HUES48 (cell line): ENCODE results near the gene TESK2.
"Not testable (repeated sequence)": the region's sequence is repeated elsewhere in the genome, so short reads cannot be mapped to it uniquely, and the experiment has no call there.

Experiments
- H3K27ac ChIP-seq: one replicate; pipeline ENCODE4 v1.7.0; 2013; ENCODE audit warnings: low read depth, low read length, inconsistent platforms
- H3K27me3 ChIP-seq: 2 replicates; pipeline ENCODE4 v1.6.1; 2013; ENCODE audit warnings: mild to moderate bottlenecking, low read length; ENCODE audit not compliant: control insufficient read depth, insufficient read depth
- H3K36me3 ChIP-seq: 2 replicates; pipeline ENCODE4 v1.6.1; 2013; ENCODE audit warnings: low read length; ENCODE audit not compliant: control insufficient read depth, insufficient read depth
- H3K4me1 ChIP-seq: 2 replicates; pipeline ENCODE4 v1.6.1; 2013; ENCODE audit warnings: mild to moderate bottlenecking, low read length; ENCODE audit not compliant: control insufficient read depth, insufficient read depth
- H3K4me3 ChIP-seq: 2 replicates; pipeline ENCODE4 v1.5.1; 2013; ENCODE audit warnings: mild to moderate bottlenecking, low read depth, low read length
- H3K9ac ChIP-seq: 2 replicates; pipeline ENCODE4 v1.6.1; 2013; ENCODE audit warnings: mild to moderate bottlenecking, low read depth, low read length, moderate library complexity
- H3K9me3 ChIP-seq: 2 replicates; pipeline ENCODE4 v1.6.1; 2013; ENCODE audit warnings: low read length; ENCODE audit not compliant: control insufficient read depth, insufficient read depth

The TESK2 gene

DNA sequence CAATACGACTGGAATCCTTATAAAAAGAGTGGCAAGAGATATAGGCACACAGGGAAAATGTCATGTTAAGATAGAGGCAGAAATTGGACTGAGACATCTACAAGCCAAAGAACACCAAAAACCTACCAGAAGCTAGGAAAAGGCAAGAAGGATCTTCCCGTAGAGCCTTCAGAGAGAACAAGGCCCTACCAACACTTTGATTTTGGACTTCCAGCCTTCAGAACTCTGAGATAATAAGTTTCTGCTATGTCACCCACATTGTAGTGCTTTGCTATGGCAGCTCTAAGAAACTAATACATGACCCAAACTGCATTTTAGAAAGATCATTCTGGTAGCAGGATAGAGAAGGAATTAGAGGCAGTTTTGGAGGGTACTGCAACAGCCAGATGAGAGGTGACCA, 126.7 kb downstream of the TESK2 start:
- Histone ChIP-seq H3K27ac (no peak overlapping the region), H3K4me3 (no peak overlapping the region), H3K4me1 (peaks cover 14% of the 10 kb centered on the region), H3K36me3 (no peaks in the 10 kb centered on the region), H3K9ac (no peak overlapping the region), H3K9me3 (no peaks in the 10 kb centered on the region), H3K27me3 (no peaks in the 10 kb centered on the region)

DNA sequence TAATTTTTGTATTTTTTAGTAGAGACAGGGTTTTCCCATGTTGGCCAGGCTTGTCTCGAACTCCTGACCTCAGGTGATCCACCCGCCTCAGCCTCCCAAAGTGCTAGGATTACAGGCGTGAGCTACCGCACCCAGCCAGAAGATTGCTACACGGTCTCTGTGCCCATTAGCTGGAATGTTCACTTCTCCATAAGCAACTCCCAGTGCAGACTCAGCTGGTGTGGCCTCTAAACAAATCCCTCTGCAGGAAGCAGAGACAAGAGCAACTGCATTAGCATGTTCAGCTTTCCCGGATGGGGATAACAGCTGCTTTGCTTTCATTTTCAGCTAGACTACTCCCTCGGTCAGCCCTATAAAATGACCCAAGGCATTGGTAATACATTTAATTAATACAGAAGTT, 130.0 kb downstream of the TESK2 start:
- not testable (repeated sequence) for H3K27me3 ChIP-seq, H3K9me3 ChIP-seq, H3K9ac ChIP-seq, H3K4me3 ChIP-seq, H3K36me3 ChIP-seq
- peak overlapping the region; percentile 83 for H3K27ac ChIP-seq
- H3K4me1 ChIP-seq, result peaks cover 14% of the 10 kb centered on the region

GRCh38 chr1:45359882-45360513, 131.0 kb downstream of the TESK2 start:
- Histone ChIP-seq H3K9ac (no peak overlapping the region), H3K4me1 (peaks cover 14% of the 10 kb centered on the region), H3K4me3 (0 out of 2 replicates have a peak overlapping the region, but pooled peaks have one; percentile 31), H3K27ac (peak overlapping the region; percentile 83), H3K9me3 (no peaks in the 10 kb centered on the region), H3K36me3 (no peaks in the 10 kb centered on the region), H3K27me3 (no peaks in the 10 kb centered on the region)

DNA sequence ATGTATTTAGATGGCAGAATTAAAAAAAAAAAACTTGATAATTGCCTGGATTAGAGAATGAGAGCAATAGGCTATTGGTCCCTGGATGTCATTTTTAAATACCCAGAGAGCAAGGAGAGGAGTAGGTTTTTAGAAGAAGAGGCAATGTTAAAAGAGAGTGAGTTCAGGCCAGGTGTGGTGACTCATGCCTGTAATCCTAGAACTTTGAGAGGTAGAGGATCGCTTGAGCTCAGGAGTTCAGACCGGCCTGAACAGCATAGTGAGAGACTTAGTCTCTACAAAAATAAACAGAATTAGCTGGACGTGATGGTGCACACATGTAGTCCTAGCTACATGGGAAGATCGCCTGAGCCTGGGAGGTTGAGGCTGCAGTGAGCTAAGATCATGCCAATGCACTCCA, 134.8 kb downstream of the TESK2 start:
- H3K4me3 ChIP-seq, result no peak overlapping the region
- H3K4me1 ChIP-seq, result peaks cover 10% of the 10 kb centered on the region
- 0 out of 2 replicates have a peak, but pooled peaks cover 5% of the 10 kb centered on the region for H3K36me3 ChIP-seq
- H3K27me3 ChIP-seq, result no peaks in the 10 kb centered on the region
- no peak overlapping the region for H3K9ac ChIP-seq
- no peak overlapping the region for H3K27ac ChIP-seq
- no peaks in the 10 kb centered on the region for H3K9me3 ChIP-seq

GRCh38 chr1:45355683-45356082, 135.3 kb downstream of the TESK2 start:
- Histone ChIP-seq H3K36me3 (0 out of 2 replicates have a peak, but pooled peaks cover 5% of the 10 kb centered on the region), H3K27ac (no peak overlapping the region), H3K27me3 (no peaks in the 10 kb centered on the region), H3K9me3 (no peaks in the 10 kb centered on the region), H3K9ac (no peak overlapping the region), H3K4me3 (no peak overlapping the region), H3K4me1 (peaks cover 9% of the 10 kb centered on the region)

GRCh38 chr1:45354838-45355237, 136.1 kb downstream of the TESK2 start:
- peaks cover under 1% of the 10 kb centered on the region; the same call in 1 of the 2 replicates for H3K4me1 ChIP-seq
- H3K36me3 ChIP-seq, result 0 out of 2 replicates have a peak, but pooled peaks cover 5% of the 10 kb centered on the region
- H3K27ac ChIP-seq, result no peak overlapping the region
- H3K27me3 ChIP-seq, result no peaks in the 10 kb centered on the region
- no peak overlapping the region for H3K4me3 ChIP-seq
- no peak overlapping the region for H3K9ac ChIP-seq
- H3K9me3 ChIP-seq, result no peaks in the 10 kb centered on the region

GRCh38 chr1:45353685-45354084, 137.3 kb downstream of the TESK2 start:
- H3K27ac ChIP-seq, result no peak overlapping the region
- H3K36me3 ChIP-seq, result 0 out of 2 replicates have a peak, but pooled peaks cover 5% of the 10 kb centered on the region
- no peaks in the 10 kb centered on the region for H3K9me3 ChIP-seq
- no peak overlapping the region for H3K4me3 ChIP-seq
- no peaks in the 10 kb centered on the region for H3K4me1 ChIP-seq
- no peaks in the 10 kb centered on the region for H3K27me3 ChIP-seq
- no peak overlapping the region for H3K9ac ChIP-seq

- Histone ChIP-seq H3K4me1 (no peaks in the 10 kb centered on the region), H3K27me3 (no peaks in the 10 kb centered on the region), H3K36me3 (peaks cover 8% of the 10 kb centered on the region; the same call in 1 of the 2 replicates), H3K4me3 (no peak overlapping the region), H3K27ac (no peak overlapping the region), H3K9ac (no peak overlapping the region), H3K9me3 (no peaks in the 10 kb centered on the region)
These were observed 139.5 kb downstream of the TESK2 start for GRCh38 chr1:45351508-45351907.

DNA sequence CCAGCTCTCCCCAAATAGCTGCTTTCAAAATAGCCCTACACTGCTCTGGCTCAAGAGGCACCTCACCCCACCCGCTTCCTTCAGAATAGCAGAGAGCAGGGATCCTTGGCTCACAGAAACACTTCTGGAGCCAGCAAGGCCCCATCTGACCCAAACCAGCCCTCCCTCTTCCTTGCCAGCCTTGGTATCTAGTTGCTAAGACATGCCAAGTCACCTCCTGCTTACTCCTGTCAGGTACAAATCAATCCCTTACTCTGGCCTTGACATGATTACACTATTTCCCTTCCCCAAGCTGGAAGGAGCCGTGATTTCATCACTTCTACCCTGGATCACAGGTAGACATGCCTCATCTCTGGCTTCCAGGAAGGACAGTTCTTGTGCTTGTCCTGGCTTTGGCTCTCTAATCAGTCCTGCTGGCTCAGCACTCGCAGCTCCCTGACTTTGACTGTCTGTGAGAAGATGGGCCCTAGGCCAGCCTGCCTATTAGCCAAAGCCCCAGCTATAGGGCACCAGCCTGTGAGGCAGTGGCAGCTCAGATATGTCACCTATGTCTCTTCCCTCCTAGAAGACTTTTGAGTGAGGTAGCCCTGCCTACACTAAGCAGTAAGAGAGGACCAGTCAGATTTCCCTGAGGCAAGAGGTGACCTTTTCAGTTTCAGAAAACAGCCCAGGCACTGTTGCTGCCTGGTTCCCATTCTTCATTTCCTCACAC, 141.8 kb downstream of the TESK2 start:
- no peaks in the 10 kb centered on the region for H3K27me3 ChIP-seq
- no peak overlapping the region for H3K27ac ChIP-seq
- no peak overlapping the region for H3K9ac ChIP-seq
- H3K4me1 ChIP-seq, result no peaks in the 10 kb centered on the region
- peaks cover 24% of the 10 kb centered on the region for H3K36me3 ChIP-seq
- no peaks in the 10 kb centered on the region for H3K9me3 ChIP-seq
- no peak overlapping the region for H3K4me3 ChIP-seq

DNA sequence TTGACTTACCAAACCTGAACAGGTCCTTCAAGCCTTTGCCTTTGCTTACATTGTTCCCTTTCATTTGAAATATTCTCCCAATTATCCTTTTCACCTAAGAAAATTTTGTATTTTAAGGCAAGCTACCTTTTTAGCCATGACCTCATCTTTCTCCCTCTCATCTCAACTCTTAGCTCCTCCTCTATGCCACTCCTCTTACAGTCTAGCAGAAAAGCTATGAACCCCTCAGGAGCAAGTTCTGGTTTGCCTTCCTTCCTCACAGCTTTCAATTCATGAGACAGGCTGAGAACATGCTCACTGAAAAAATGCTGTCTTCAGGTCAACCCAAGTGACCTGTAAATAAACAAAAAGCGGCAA, 142.4 kb downstream of the TESK2 start:
- no peak overlapping the region for H3K4me3 ChIP-seq
- no peak overlapping the region for H3K27ac ChIP-seq
- H3K36me3 ChIP-seq, result peaks cover 24% of the 10 kb centered on the region
- no peaks in the 10 kb centered on the region for H3K27me3 ChIP-seq
- H3K9ac ChIP-seq, result no peak overlapping the region
- no peaks in the 10 kb centered on the region for H3K4me1 ChIP-seq
- H3K9me3 ChIP-seq, result no peaks in the 10 kb centered on the region

DNA sequence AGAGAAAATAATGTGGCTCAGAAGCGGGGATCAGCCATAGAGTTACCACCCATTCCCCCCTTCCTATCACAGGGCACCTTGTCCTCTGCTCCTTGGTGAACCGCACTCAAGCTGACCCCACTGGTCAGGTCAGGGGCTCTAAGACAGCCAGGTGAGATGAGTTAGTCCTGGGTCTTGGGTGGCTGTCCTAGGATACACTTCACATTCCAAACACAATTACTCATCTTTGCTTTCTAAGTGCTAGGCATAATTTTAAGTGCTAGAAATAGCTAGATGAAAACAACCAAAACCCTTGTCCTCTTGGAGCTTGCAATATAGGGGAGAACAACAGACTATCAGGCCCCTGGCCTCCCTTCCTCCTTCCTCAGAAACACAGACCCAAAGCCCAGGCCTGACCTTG, 142.9 kb downstream of the TESK2 start:
- no peaks in the 10 kb centered on the region for H3K4me1 ChIP-seq
- peaks cover 29% of the 10 kb centered on the region for H3K36me3 ChIP-seq
- no peaks in the 10 kb centered on the region for H3K27me3 ChIP-seq
- no peak overlapping the region for H3K4me3 ChIP-seq
- H3K27ac ChIP-seq, result no peak overlapping the region
- H3K9ac ChIP-seq, result no peak overlapping the region
- no peaks in the 10 kb centered on the region for H3K9me3 ChIP-seq
